ENCODE results near the gene KCNQ5.

KCNQ5 gene

DNA sequence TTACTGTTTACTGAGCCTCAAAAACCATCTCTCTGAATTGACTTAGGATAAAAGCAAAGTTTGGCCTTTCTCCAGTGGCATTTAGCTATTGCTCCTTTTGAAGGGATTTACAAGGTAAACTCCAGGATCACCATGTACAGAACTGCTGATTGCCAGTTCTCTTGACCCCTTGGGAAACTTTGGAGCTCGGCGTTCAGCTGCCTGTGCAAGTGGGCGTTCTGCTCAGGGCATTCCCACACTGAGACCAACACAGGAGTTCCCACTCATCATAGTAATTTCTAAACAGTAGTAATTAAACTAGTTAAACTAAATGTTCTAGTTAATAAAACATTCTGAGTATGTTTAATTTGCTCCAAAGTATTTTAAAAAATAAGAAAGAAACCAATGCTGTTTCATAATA, 14.9 kb downstream of the KCNQ5 start:
- ChIA-PET CTCF (interaction anchor here (0.7 to 0.8 kb wide), 3 partner anchors 15 to 524 kb away, joined by 3 to 4 read pairs (median 3); partner anchors contain the start of gene KCNQ5), POLR2A (no interaction called here)
- H3K27ac ChIP-seq (ENCODE audit: extremely low read depth, low read depth, low read length), result no peak overlapping the region
- peaks cover 2% of the 10 kb centered on the region; the same call in 1 of the 2 replicates for H3K4me1 ChIP-seq (ENCODE audit: control insufficient read depth, insufficient read depth, low read length)
- TF ChIP-seq ZBTB48 (tag by site-specific recombination; IDR thresholded peaks at IDR 0.05), result no peak
- TF ChIP-seq ZNF792 (tag by site-specific recombination; IDR thresholded peaks at IDR 0.05), result no peak
- no peak for TF ChIP-seq ZNF391 (tag by site-specific recombination; IDR thresholded peaks at IDR 0.05; ENCODE audit: borderline replicate concordance, low read depth)
- TF ChIP-seq ZSCAN16 (tag by site-specific recombination; IDR thresholded peaks at IDR 0.05), result 0 out of 2 replicates have a peak, but pooled peaks have one; percentile 43
- TF ChIP-seq, protein P1, sequence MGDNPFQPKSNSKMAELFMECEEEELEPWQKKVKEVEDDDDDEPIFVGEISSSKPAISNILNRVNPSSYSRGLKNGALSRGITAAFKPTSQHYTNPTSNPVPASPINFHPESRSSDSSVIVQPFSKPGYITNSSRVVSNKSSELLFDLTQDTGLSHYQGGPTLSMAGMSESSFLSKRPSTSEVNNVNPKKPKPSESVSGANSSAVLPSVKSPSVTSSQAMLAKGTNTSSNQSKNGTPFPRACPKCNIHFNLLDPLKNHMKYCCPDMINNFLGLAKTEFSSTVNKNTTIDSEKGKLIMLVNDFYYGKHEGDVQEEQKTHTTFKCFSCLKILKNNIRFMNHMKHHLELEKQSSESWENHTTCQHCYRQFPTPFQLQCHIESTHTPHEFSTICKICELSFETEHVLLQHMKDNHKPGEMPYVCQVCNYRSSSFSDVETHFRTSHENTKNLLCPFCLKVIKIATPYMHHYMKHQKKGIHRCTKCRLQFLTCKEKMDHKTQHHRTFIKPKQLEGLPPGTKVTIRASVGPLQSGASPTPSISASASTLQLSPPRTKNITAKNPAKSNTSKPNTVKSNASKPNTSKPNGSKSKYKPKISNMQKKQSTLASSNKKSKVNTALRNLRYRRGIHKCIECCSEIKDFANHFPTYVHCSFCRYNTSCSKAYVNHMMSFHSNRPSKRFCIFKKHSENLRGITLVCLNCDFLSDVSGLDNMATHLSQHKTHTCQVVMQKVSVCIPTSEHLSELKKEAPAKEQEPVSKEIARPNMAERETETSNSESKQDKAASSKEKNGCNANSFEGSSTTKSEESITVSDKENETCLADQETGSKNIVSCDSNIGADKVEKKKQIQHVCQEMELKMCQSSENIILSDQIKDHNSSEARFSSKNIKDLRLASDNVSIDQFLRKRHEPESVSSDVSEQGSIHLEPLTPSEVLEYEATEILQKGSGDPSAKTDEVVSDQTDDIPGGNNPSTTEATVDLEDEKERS (tag by site-specific recombination; IDR thresholded peaks at IDR 0.05), result no peak
- no peak for TF ChIP-seq ZNF112 (tag by site-specific recombination; IDR thresholded peaks at IDR 0.05)
- no peak for TF ChIP-seq ZNF155 (tag by site-specific recombination; IDR thresholded peaks at IDR 0.05)
- H3K9me3 ChIP-seq (ENCODE audit: control insufficient read depth, insufficient read depth, low read depth, low read length), result no peaks in the 10 kb centered on the region
- no peaks in the 10 kb centered on the region for H3K36me3 ChIP-seq (ENCODE audit: control insufficient read depth in 2 of 2, insufficient read depth in 1 of 2, low read length in 2 of 2)
- no peak overlapping the region for H3K4me3 ChIP-seq (ENCODE audit: low read depth, low read length)

DNA sequence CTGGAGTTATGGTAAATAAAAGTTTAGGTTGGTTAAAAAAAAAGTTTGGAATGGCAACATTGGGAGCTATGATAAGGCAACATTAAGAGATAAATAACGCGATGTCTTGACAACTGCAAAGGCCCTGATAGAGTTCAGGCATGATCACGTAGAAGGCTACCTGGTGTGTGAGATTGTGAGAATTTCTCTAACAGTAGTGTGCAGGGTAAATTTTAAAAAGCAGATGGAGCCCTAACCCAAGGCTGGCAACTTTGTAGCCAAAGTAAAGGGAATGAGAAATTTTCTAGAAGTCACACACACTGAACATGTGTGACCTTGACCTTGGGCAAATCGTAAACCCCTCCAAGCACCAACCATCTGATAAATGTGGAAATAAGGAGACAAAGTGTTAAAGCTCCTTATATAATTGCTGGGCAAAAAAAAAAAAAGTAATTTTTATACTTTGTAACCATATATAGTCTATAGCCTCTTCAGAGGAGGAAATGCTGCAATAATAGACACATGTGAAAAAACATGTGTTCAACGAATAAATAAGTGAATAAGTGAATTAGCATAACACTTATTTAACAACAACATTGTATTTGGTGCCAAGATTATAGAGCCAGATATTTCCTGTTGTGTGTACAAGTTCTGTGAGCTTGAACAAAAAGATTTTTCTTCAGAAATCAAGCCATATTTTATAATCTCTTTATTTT, 18.2 kb downstream of the KCNQ5 start:
- Histone ChIP-seq H3K4me1 (ENCODE audit: control insufficient read depth, insufficient read depth, low read length) (peaks cover 3% of the 10 kb centered on the region; the same call in 1 of the 2 replicates), H3K27ac (ENCODE audit: extremely low read depth, low read depth, low read length) (no peak overlapping the region), H3K36me3 (ENCODE audit: control insufficient read depth in 2 of 2, insufficient read depth in 1 of 2, low read length in 2 of 2) (no peaks in the 10 kb centered on the region), H3K4me3 (ENCODE audit: low read depth, low read length) (no peak overlapping the region), H3K9me3 (ENCODE audit: control insufficient read depth, insufficient read depth, low read depth, low read length) (no peaks in the 10 kb centered on the region)
- POLR2A ChIA-PET, result no interaction called here
- CTCF ChIA-PET, result interaction anchor here (0.5 to 1.4 kb wide), 4 partner anchors 8 to 489 kb away, joined by 3 to 4 read pairs (median 3); no protein-coding TSS in a partner anchor
- TF ChIP-seq ZIC2 (tag by site-specific recombination; IDR thresholded peaks at IDR 0.05), result peak; percentile 23; the same call in 1 of the 2 replicates
- 0 out of 2 replicates have a peak, but pooled peaks have one; percentile 8 for TF ChIP-seq ZNF654 (tag by site-specific recombination; IDR thresholded peaks at IDR 0.05; ENCODE audit: low read depth)
- no peak for TF ChIP-seq ZNF521 (tag by site-specific recombination; IDR thresholded peaks at IDR 0.05)
- no peak for TF ChIP-seq ZNF600 (tag by site-specific recombination; IDR thresholded peaks at IDR 0.05)

DNA sequence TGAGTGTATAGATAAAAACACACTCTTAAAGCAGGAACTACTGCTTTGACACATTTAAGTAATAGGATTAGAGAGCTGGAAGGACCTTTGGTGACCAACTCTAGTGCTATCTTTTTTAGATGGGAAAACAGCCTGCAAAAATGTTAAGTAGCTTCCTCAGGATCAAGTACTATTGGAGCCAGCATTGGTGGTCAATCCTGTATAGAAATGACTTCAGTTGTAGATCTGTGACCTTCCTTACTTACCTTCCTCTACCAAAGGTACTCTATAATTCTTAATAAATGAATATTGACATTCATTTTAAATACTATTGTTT, 18.7 kb downstream of the KCNQ5 start:
- ChIA-PET POLR2A (no interaction called here), CTCF (interaction anchor here (0.5 to 1.4 kb wide), 3 partner anchors 8 to 489 kb away, joined by 3 to 4 read pairs (median 3); no protein-coding TSS in a partner anchor)
- Histone ChIP-seq H3K27ac (ENCODE audit: extremely low read depth, low read depth, low read length) (no peak overlapping the region), H3K4me1 (ENCODE audit: control insufficient read depth, insufficient read depth, low read length) (peaks cover 3% of the 10 kb centered on the region; the same call in 1 of the 2 replicates), H3K9me3 (ENCODE audit: control insufficient read depth, insufficient read depth, low read depth, low read length) (no peaks in the 10 kb centered on the region), H3K36me3 (ENCODE audit: control insufficient read depth in 2 of 2, insufficient read depth in 1 of 2, low read length in 2 of 2) (no peaks in the 10 kb centered on the region), H3K4me3 (ENCODE audit: low read depth, low read length) (no peak overlapping the region)
- TF ChIP-seq ZNF404 (tag by site-specific recombination; IDR thresholded peaks at IDR 0.05), result no peak
- TF ChIP-seq YY2 (tag by site-specific recombination; IDR thresholded peaks at IDR 0.05), result no peak
- TF ChIP-seq, protein P2, sequence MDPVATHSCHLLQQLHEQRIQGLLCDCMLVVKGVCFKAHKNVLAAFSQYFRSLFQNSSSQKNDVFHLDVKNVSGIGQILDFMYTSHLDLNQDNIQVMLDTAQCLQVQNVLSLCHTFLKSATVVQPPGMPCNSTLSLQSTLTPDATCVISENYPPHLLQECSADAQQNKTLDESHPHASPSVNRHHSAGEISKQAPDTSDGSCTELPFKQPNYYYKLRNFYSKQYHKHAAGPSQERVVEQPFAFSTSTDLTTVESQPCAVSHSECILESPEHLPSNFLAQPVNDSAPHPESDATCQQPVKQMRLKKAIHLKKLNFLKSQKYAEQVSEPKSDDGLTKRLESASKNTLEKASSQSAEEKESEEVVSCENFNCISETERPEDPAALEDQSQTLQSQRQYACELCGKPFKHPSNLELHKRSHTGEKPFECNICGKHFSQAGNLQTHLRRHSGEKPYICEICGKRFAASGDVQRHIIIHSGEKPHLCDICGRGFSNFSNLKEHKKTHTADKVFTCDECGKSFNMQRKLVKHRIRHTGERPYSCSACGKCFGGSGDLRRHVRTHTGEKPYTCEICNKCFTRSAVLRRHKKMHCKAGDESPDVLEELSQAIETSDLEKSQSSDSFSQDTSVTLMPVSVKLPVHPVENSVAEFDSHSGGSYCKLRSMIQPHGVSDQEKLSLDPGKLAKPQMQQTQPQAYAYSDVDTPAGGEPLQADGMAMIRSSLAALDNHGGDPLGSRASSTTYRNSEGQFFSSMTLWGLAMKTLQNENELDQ (tag by site-specific recombination; IDR thresholded peaks at IDR 0.05; ENCODE audit: low read depth), result no peak
- no peak for TF ChIP-seq ZNF501 (tag by site-specific recombination; IDR thresholded peaks at IDR 0.05)
- no peak for TF ChIP-seq ZNF140 (tag by site-specific recombination; IDR thresholded peaks at IDR 0.05)
- TF ChIP-seq FEZF1 (tag by site-specific recombination; IDR thresholded peaks at IDR 0.05), result no peak
- TF ChIP-seq KLF7 (tag by site-specific recombination; IDR thresholded peaks at IDR 0.05; ENCODE audit: borderline replicate concordance), result no peak
- no peak for TF ChIP-seq ZNF560 (tag by site-specific recombination; IDR thresholded peaks at IDR 0.05; ENCODE audit: borderline replicate concordance)
- TF ChIP-seq, protein P3, sequence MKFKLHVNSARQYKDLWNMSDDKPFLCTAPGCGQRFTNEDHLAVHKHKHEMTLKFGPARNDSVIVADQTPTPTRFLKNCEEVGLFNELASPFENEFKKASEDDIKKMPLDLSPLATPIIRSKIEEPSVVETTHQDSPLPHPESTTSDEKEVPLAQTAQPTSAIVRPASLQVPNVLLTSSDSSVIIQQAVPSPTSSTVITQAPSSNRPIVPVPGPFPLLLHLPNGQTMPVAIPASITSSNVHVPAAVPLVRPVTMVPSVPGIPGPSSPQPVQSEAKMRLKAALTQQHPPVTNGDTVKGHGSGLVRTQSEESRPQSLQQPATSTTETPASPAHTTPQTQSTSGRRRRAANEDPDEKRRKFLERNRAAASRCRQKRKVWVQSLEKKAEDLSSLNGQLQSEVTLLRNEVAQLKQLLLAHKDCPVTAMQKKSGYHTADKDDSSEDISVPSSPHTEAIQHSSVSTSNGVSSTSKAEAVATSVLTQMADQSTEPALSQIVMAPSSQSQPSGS (tag by site-specific recombination; IDR thresholded peaks at IDR 0.05; ENCODE audit: low read depth), result no peak
- TF ChIP-seq ZNF112 (tag by site-specific recombination; IDR thresholded peaks at IDR 0.05), result no peak
- TF ChIP-seq, protein P4, sequence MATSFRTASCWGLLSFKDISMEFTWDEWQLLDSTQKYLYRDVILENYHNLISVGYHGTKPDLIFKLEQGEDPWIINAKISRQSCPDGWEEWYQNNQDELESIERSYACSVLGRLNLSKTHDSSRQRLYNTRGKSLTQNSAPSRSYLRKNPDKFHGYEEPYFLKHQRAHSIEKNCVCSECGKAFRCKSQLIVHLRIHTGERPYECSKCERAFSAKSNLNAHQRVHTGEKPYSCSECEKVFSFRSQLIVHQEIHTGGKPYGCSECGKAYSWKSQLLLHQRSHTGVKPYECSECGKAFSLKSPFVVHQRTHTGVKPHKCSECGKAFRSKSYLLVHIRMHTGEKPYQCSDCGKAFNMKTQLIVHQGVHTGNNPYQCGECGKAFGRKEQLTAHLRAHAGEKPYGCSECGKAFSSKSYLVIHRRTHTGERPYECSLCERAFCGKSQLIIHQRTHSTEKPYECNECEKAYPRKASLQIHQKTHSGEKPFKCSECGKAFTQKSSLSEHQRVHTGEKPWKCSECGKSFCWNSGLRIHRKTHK (tag by site-specific recombination; IDR thresholded peaks at IDR 0.05), result no peak

All from HEK293 (cell line).